ENCODE results near the gene GUCA1A.
"Not testable (repeated sequence)": the region's sequence is repeated elsewhere in the genome, so short reads cannot be mapped to it uniquely, and the experiment has no call there.

Gene GUCA1A

GRCh38 chr6:42147138-42147562 is 26.0 kb upstream of the GUCA1A start:
- DNase-seq (ENCODE audit: low read depth): no peak

GRCh38 chr6:42148058-42148457 is 25.1 kb upstream of the GUCA1A start:
- DNase-seq (ENCODE audit: low read depth): no peak

GRCh38 chr6:42150254-42150653 is 22.9 kb upstream of the GUCA1A start:
- DNase-seq (ENCODE audit: low read depth): no peak

GRCh38 chr6:42152024-42152423 is 21.1 kb upstream of the GUCA1A start:
- DNase-seq (ENCODE audit: low read depth): no peak

GRCh38 chr6:42152528-42153213 is 20.5 kb upstream of the GUCA1A start:
- DNase-seq (ENCODE audit: low read depth): not testable (repeated sequence)

GRCh38 chr6:42153921-42154320 is 19.2 kb upstream of the GUCA1A start:
- no peak for DNase-seq (ENCODE audit: low read depth)

- DNase-seq (ENCODE audit: low read depth): no peak
Measured at GRCh38 chr6:42154461-42155209, 18.5 kb upstream of the GUCA1A start.

GRCh38 chr6:42155293-42155692 is 17.9 kb upstream of the GUCA1A start:
- DNase-seq (ENCODE audit: low read depth): no peak

GRCh38 chr6:42156638-42157037 is 16.5 kb upstream of the GUCA1A start:
- no peak for DNase-seq (ENCODE audit: low read depth)

GRCh38 chr6:42158011-42158410 is 15.2 kb upstream of the GUCA1A start:
- no peak for DNase-seq (ENCODE audit: low read depth)

GRCh38 chr6:42158631-42159030 is 14.5 kb upstream of the GUCA1A start:
- DNase-seq (ENCODE audit: low read depth): no peak

GRCh38 chr6:42159431-42160024 is 13.6 kb upstream of the GUCA1A start:
- no peak for DNase-seq (ENCODE audit: low read depth)

GRCh38 chr6:42162384-42162783 is 10.8 kb upstream of the GUCA1A start:
- DNase-seq (ENCODE audit: low read depth): no peak

- DNase-seq (ENCODE audit: low read depth): no peak
Measured at GRCh38 chr6:42162812-42163211, 10.4 kb upstream of the GUCA1A start.

- no peak for DNase-seq (ENCODE audit: low read depth)
Measured at GRCh38 chr6:42163981-42164380, 9.2 kb upstream of the GUCA1A start.

GRCh38 chr6:42165016-42165415 is 8.1 kb upstream of the GUCA1A start:
- DNase-seq (ENCODE audit: low read depth): no peak

- peak; percentile 63 for DNase-seq (ENCODE audit: low read depth)
Measured at GRCh38 chr6:42166444-42167141, 6.6 kb upstream of the GUCA1A start.

GRCh38 chr6:42168650-42169049 is 4.5 kb upstream of the GUCA1A start:
- no peak for DNase-seq (ENCODE audit: low read depth)

GRCh38 chr6:42169780-42170179 is 3.4 kb upstream of the GUCA1A start:
- not testable (repeated sequence) for DNase-seq (ENCODE audit: low read depth)

- DNase-seq (ENCODE audit: low read depth): no peak
Measured at GRCh38 chr6:42171813-42172581, 1.2 kb upstream of the GUCA1A start.

GRCh38 chr6:42175860-42176259 is 2.7 kb downstream of the GUCA1A start:
- DNase-seq (ENCODE audit: low read depth): no peak

GRCh38 chr6:42176981-42177380 is 3.8 kb downstream of the GUCA1A start:
- no peak for DNase-seq (ENCODE audit: low read depth)
